Astrocyte of the cerebellum (primary cell): ENCODE results near the gene TUT1.
A peak's percentile ranks its signal among the peaks of the same experiment; 100 is the strongest.
"Not testable (repeated sequence)": the region's sequence is repeated elsewhere in the genome, so short reads cannot be mapped to it uniquely, and the experiment has no call there.

Experiments
- DNase-seq: peaks from one replicate; pipeline ENCODE4 v3.0.0-alpha.2; 2011; ENCODE audit warnings: low read depth
- H3K4me3 ChIP-seq: 2 replicates; pipeline ENCODE4 v1.5.1; 2011; ENCODE audit warnings: mild to moderate bottlenecking, low read depth, low read length, moderate library complexity
- CTCF ChIP-seq: IDR thresholded peaks from 2 replicates; pipeline ENCODE4 v1.5.1; 2012; ENCODE audit warnings: low read length, low read depth, moderate library complexity, mild to moderate bottlenecking; ENCODE audit errors: missing control alignments
- in situ Hi-C: cut with HindIII; loops from 2 replicates; pipeline ENCODE4 v1.10.0; 2017; ENCODE audit warnings: low sequenced_read_pairs

The TUT1 gene

GRCh38 chr11:62569611-62570010, 21.7 kb downstream of the TUT1 start:
- in situ Hi-C loops = loop anchor here (5.0 kb wide), 1 partner anchor 68 kb away; no protein-coding TSS in a partner anchor
- TF ChIP-seq CTCF = no peak
- H3K4me3 ChIP-seq = no peak overlapping the region
- no peak for DNase-seq

DNA sequence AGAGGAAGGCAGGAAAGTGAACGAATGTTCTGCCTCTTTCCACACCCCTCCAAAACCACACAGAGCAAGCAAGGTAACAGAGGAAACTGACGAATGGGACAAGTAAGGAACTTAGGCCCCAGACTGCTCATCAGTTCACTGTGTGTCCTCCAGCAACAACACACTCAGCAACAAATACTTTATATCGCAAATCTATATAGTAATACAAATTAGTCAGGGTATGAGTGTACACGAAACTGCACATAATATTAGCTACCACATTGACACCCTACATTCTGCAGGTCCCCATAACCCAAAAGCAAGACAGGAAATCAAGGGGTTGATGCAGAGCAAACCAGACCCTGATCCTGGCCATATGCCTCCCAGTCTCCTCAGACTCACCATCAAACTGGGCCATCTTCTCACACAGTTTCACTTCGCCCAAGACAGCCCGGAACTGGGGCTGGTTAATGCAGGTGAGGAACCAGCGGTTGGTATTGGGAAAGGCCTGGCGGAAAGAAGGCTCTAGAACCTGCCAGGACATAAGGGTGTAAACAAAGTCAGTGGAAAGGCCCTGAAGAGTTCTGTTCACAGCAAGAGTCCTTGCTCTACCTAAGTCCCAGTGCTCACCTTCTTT, 24.2 kb downstream of the TUT1 start:
- in situ Hi-C loops = no loop called here
- no peak for DNase-seq
- H3K4me3 ChIP-seq = no peak overlapping the region
- no peak for TF ChIP-seq CTCF

- in situ Hi-C loops = no loop called here
- DNase-seq = no peak
- TF ChIP-seq CTCF = no peak
- H3K4me3 ChIP-seq = no peak overlapping the region
Measured at GRCh38 chr11:62566247-62566646, 25.1 kb downstream of the TUT1 start.

- no peak overlapping the region for H3K4me3 ChIP-seq
- no peak for TF ChIP-seq CTCF
- in situ Hi-C loops = no loop called here
- no peak for DNase-seq
Measured at GRCh38 chr11:62565100-62565802, 26.1 kb downstream of the TUT1 start.

- in situ Hi-C loops, H3K4me3 ChIP-seq, DNase-seq: not testable (repeated sequence)
Measured at GRCh38 chr11:62561677-62562230, 29.6 kb downstream of the TUT1 start.

DNA sequence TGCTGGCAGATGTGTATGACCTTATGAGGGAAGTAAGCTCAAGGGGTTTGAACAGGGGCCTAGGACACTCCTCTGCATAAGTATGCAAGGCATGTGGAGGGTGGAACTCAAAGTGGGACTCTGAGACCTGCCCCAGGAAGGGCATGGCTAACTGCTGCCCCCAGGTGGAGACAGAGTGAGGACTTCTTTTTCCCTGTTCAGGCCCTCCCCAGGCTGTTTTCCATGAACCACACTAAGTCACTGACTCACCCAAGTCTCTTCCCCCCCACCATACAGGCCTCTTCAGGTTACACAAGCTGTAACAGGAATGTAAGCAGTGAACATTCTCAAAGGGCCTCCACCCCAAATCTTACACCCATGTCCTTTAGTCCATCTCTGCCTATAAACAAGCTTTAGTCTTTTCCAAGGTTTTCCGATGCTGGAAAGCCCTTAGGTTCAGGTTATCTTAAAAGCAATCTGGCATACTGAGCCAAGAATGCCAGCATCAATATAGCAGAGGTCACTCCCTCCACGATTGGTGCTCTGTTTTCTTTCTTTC, 30.7 kb downstream of the TUT1 start:
- in situ Hi-C loops = no loop called here
- DNase-seq = peak; percentile 96
- no peak overlapping the region for H3K4me3 ChIP-seq
- TF ChIP-seq CTCF = peak; percentile 91

- DNase-seq, H3K4me3 ChIP-seq, in situ Hi-C loops: not testable (repeated sequence)
Measured at GRCh38 chr11:62559626-62560025, 31.7 kb downstream of the TUT1 start.
